GM23248 (cell line): Measurements from ENCODE around the gene RABIF.

Experiments used
- EZH2 ChIP-seq: fragments of 200-600 bp; sonication (generic); IDR thresholded peaks from 2 replicates; pipeline ENCODE4 v1.6.1; 2018; ENCODE audit warnings: antibody characterized with exemption, mild to moderate bottlenecking; ENCODE audit not compliant: insufficient read depth, poor library complexity, severe bottlenecking
- EZH2phosphoT487 ChIP-seq: fragments of 200-600 bp; sonication (generic); IDR thresholded peaks from 2 replicates; pipeline ENCODE4 v1.6.1; 2018; ENCODE audit warnings: antibody characterized with exemption, moderate library complexity, mild to moderate bottlenecking, low read depth; ENCODE audit not compliant: insufficient read depth

GRCh38 chr1:202858331-202858730 lies 30.6 kb downstream of the RABIF start:
- no peak for TF ChIP-seq EZH2
- TF ChIP-seq EZH2phosphoT487 = no peak
